Head of caudate nucleus (tissue), 42 donors: ENCODE data around the gene TPD52L2.

ENCODE experiments used
- DNase-seq, 42 donors: peaks; one replicate each; pipeline versions ENCODE4 v3.0.0 to v3.0.0-alpha.2; 2020 to 2021; ENCODE audit warnings: mixed read lengths in 7 of 42
- intact Hi-C: fragments of 100-400 bp; cut with DNase I; formaldehyde crosslinking; loops from one replicate; pipeline ENCODE4 v1.15.0; 2022

TPD52L2 gene

GRCh38 chr20:63864978-63865640 lies at the start of gene TPD52L2:
Gene TPD52L2, plus strand, starts transcription at chr20:63865270. Its CDS starts 96 bp downstream, at chr20:63865366.
- intact Hi-C loops = no loop called here
- DNase-seq = peak; percentile 97 to 100 (median 99)

- no peak for DNase-seq
- intact Hi-C loops = no loop called here
These were observed 49.3 kb upstream of the TPD52L2 start for GRCh38 chr20:63815615-63816253.

GRCh38 chr20:63819224-63819921 lies 45.7 kb upstream of the TPD52L2 start:
- intact Hi-C loops = no loop called here
- DNase-seq = no peak

DNA sequence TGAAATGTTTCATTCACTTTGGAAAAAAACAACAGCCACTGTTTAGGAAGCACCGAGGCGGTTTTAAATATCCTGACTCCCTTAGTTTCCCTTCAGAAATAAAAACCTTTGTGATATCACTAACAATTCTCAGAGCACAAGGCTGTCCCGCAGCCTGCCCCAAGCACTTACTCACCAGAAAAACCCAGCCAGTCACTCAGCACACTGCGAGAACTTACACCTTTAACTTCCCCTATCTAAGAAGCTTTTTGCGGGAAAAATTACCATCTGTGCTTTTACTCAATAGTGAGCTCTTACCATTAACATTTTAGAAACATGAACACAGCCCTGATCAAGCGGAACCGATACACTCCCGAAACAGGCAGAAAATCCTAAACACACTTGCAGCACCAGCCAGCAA lies 43.3 kb upstream of the TPD52L2 start:
- intact Hi-C loops = no loop called here
- no peak for DNase-seq

DNA sequence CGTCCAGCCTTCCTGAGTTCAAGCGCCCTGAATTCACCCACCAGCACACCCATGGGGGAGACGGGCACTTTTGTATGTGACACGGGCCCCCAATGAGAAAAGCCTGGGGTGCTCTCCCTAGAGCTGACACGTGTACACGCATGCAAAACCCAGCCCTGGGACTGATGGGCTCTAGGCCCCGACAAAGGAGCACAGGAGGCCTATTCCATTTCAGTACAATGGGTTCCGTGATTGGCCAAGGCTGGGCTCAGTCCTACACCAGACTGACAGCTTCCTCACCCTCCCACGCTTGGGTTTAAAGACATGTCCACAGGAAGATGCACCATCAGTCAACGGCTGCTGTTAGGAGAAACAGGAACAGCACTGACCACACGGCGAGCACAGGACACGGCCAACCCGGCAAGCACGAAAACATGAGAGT lies 42.8 kb upstream of the TPD52L2 start:
- intact Hi-C loops = no loop called here

DNA sequence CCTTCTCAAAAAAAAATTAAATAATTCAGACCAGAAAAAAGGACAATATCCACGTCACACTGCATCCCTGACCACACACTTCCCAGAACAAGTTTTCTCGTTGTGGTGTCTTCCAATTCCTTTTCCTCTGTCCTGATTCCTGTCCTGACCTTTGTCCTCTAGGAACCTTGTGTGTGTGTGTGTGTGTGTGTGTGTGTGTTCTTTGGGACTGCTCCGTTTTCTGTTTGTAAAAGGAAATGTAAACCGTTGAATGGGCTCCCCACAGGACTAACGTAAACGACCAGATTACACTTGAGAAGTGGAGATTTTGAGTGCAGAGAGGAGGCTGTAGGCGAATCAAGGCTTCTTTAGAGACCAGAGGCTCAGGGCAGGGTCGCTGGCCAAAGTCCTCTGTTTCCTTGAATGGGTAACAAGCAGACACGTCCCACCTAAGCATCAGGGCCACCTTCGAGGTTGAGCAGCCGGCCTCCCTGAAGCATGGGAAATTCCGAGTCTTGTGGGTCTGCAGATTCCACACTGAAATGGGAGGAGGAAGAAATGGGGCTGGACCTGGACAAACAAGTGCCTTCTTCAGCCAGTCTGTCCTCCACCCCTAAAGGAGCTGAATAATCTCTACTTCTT lies 41.3 kb upstream of the TPD52L2 start:
- DNase-seq = no peak
- intact Hi-C loops = no loop called here

More for the DNA sequence above, 42.8 kb upstream of the TPD52L2 start:
- peak in 10 of 42 donors; percentile 10 to 50 (median 26) for DNase-seq

GRCh38 chr20:63825331-63826118 lies 39.5 kb upstream of the TPD52L2 start:
- DNase-seq = no peak
- intact Hi-C loops = no loop called here

GRCh38 chr20:63826753-63827152 lies 38.3 kb upstream of the TPD52L2 start:
- no peak for DNase-seq
- intact Hi-C loops = no loop called here

DNA sequence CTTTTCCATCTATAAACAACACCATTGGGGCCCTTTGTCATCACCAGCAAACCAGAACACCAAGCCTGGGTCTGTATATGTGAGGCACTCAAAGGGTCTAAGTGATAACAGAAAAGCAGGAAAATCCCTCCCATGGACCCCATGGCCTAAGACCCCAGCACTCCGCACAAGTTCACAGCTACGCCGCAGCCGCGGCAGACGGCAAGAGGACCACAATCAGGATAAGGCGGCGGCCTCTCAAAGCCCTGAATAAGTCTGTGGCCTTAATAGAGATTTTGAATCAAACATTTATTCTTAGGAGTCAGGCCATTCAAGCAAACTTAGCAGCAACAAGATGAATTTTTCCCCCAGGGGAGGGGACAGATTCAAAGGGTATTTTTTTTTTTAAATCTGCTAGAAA lies 36.9 kb upstream of the TPD52L2 start:
- no peak for DNase-seq
- intact Hi-C loops = no loop called here

GRCh38 chr20:63828545-63828944 lies 36.5 kb upstream of the TPD52L2 start:
- no peak for DNase-seq
- intact Hi-C loops = no loop called here

DNA sequence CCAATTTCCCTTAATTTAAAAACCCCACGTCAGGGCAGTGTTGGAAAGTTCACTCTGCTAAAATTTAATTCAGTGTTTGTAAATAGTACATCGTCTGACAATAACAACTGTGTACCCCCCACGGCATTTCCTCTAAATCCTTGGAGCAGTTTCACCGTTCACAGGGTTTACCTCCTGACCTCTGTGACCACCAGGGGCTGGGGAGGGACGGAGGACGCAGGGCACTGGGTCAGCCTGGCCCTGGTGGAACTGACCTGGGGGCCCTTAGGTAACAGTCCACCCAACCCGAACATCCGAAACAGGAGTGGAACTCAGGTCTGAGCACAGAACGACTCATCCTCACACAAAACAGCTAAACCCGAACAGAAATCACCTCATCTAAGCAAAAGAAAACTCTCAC lies 36.1 kb upstream of the TPD52L2 start:
- intact Hi-C loops = no loop called here
- DNase-seq = no peak

- intact Hi-C loops = no loop called here
- DNase-seq = peak in 4 of 42 donors; percentile 12 to 54 (median 28)
These were observed 35.5 kb upstream of the TPD52L2 start for GRCh38 chr20:63829603-63829944.

DNA sequence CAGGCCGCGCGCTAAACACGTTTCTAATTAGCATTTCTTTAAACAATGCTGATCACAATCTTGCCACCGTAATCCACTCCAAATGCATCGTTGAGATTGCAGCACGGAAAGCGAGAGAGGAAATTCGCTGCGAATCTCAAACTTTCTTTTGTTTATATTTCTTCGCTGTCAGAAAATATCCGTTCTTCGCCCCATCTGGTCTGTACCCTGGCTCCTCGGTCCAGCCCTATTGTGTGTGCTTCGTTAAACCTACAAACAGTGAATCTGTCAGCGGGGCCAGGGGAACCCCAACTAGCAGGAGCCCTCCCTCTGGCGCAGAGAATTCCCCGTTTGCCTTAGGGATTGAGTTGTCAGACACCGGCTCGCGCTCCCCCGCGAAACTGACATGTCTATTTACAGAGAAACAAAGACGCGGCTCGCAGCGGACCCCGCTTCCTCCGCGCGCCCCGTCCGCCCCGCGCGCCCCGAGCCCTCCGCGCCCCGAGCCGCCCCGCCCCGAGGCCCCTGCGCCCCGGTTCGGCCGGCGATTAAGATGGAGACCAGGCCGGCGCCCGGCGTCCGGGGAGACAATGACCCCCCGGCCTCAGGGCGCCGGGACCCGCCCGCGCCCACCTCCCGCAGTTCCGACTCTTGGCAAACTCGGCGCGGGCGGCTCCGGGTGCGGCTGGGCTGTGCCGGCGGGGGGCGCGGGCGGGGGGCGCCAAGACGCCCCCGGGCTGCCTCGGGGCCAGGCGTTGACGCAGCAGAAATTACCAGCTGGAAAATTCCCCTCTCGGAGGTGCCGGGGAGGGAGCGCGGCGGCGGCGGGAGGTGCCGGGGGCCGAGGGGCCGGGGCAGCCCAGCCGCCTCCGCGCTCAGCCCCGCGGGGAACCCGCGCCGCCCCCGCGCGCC lies 34.9 kb upstream of the TPD52L2 start:
- peak in 27 of 42 donors; percentile 11 to 58 (median 45) for DNase-seq
- intact Hi-C loops = no loop called here

- intact Hi-C loops = no loop called here
- DNase-seq = peak in 22 of 42 donors; percentile 11 to 68 (median 48)
These were observed 34.1 kb upstream of the TPD52L2 start, which contains the start of gene ZBTB46 for GRCh38 chr20:63830841-63831588. Gene ZBTB46, minus strand, starts transcription at chr20:63831264. Its CDS starts 40,507 bp downstream, at chr20:63790757.

GRCh38 chr20:63831646-63831992 lies 33.5 kb upstream of the TPD52L2 start:
- DNase-seq = no peak
- intact Hi-C loops = no loop called here

DNA sequence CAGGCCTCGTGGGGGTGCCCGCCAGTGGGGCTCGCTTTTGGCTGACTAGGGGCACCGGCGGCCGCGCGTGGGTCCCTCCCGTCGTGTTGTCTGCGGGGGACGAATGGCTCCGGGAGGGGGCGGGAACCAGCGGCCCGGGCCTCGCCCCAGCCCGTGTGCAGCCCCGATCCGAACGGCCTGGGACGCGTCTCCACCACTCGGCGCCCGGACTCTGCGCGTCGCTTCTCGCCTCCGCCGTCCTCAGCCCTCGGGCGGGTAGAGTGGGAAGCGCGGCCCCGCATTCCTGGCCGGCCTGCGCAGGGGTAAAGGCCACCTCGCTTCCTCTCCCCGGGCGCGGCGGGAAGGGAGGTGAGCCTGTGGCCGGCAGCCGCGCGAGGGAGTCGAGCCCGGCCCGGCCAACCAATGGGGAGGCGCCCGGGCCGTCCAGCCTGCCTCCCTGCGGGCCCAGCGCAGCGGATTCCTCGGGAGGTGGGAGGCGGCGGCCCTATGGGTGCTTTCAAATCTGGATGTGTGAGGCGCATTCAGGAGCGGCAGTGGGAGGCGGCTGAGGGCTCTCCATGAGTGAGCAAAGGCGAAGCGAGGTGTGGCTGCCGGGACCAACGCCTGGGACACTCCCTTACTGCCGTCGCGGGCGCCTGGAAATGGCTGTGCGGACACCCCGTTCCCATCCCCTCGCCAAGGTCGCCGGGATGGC lies 32.9 kb upstream of the TPD52L2 start:
- no peak for DNase-seq
- intact Hi-C loops = no loop called here
